Thoracic aorta (tissue), 2 donors: Measurements from ENCODE around the gene HINT2. TPM values are rescaled to one million over a fixed set of nuclear protein-coding genes. Genes with fewer than 3 reads are reported as not detected.

Experiments used
- ATAC-seq: fragments of 150-250 bp; one replicate; pipeline ENCODE4 v1.8.0; 2017; ENCODE audit warnings: low read depth; ENCODE audit not compliant: insufficient number of reproducible peaks, low FRiP score
- DNase-seq: peaks from one replicate; pipeline ENCODE4 v3.0.0-alpha.2; 2020; ENCODE audit warnings: low spot score
- H3K27ac ChIP-seq, 2 donors: fragments of 200-600 bp; sonication (generic); 1 replicate in 1 of 2; 2 replicates in 1 of 2; pipeline ENCODE4 v1.5.1; 2016; ENCODE audit warnings: mild to moderate bottlenecking in 2 of 2, moderate library complexity in 2 of 2
- H3K27me3 ChIP-seq: fragments of 200-600 bp; sonication (generic); replicated peaks from 2 replicates; pipeline ENCODE4 v1.6.0; 2016; ENCODE audit warnings: mild to moderate bottlenecking; ENCODE audit not compliant: insufficient read depth
- H3K36me3 ChIP-seq: fragments of 200-600 bp; sonication (generic); one replicate; pipeline ENCODE4 v1.5.1; 2016
- H3K4me1 ChIP-seq, 2 donors: fragments of 200-600 bp; sonication (generic); 1 replicate in 1 of 2; 2 replicates in 1 of 2; pipeline versions ENCODE4 v1.5.1 to v1.6.0; 2016; ENCODE audit warnings: low read depth in 2 of 2, mild to moderate bottlenecking in 1 of 2; ENCODE audit not compliant: control insufficient read depth in 1 of 2
- H3K4me3 ChIP-seq: fragments of 200-600 bp; sonication (generic); 2 replicates; pipeline ENCODE4 v1.5.1; 2016; ENCODE audit warnings: mild to moderate bottlenecking
- H3K9me3 ChIP-seq: fragments of 200-600 bp; sonication (generic); 2 replicates; pipeline ENCODE4 v1.5.1; 2016
- total RNA-seq, 2 donors: library from RNA; depleted of rRNA; stranded (reverse); fragments of >200 nt; gene quantifications; one replicate each; pipeline versions ENCODE4 v1.1.0 to v1.2.3, GENCODE V29; 2016
- TF ChIP-seq, protein P1 (sequence below): fragments of 200-600 bp; sonication (generic); IDR thresholded peaks from one replicate; pipeline ENCODE4 v1.5.1; 2019; ENCODE audit warnings: antibody characterized with exemption

The HINT2 gene
- total RNA-seq, 2 donors from 2014 or later: 18.4 to 45.4 TPM

DNA sequence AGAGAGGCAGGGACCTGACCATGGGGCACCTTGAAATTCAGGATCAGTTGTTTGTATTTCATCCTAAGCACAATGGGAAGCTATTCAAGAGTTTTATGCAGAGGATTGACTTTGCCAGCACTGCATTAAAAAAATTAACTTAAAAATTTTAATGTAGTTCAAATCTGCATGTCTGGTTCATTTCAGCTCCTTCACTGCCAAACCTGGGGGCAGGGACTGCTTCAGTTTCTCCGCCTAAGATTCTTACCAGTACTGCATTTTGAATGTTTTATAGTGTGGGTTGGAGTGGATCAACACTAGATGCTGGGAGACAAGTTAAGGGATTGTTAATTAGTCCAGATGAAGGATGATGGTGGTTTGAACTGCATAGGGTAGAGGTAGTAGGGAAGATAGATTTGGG is 45.1 kb downstream of the HINT2 start:
- ATAC-seq (no peak), DNase-seq (no peak)
- Histone ChIP-seq H3K27ac (no peak overlapping the region), H3K9me3 (no peaks in the 10 kb centered on the region), H3K4me3 (no peak overlapping the region), H3K27me3 (no peaks in the 10 kb centered on the region), H3K36me3 (no peaks in the 10 kb centered on the region), H3K4me1 (peaks cover 11 to 25% of the 10 kb centered on the region in 2 donors)
- TF ChIP-seq, protein P1, sequence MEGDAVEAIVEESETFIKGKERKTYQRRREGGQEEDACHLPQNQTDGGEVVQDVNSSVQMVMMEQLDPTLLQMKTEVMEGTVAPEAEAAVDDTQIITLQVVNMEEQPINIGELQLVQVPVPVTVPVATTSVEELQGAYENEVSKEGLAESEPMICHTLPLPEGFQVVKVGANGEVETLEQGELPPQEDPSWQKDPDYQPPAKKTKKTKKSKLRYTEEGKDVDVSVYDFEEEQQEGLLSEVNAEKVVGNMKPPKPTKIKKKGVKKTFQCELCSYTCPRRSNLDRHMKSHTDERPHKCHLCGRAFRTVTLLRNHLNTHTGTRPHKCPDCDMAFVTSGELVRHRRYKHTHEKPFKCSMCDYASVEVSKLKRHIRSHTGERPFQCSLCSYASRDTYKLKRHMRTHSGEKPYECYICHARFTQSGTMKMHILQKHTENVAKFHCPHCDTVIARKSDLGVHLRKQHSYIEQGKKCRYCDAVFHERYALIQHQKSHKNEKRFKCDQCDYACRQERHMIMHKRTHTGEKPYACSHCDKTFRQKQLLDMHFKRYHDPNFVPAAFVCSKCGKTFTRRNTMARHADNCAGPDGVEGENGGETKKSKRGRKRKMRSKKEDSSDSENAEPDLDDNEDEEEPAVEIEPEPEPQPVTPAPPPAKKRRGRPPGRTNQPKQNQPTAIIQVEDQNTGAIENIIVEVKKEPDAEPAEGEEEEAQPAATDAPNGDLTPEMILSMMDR: no peak

DNA sequence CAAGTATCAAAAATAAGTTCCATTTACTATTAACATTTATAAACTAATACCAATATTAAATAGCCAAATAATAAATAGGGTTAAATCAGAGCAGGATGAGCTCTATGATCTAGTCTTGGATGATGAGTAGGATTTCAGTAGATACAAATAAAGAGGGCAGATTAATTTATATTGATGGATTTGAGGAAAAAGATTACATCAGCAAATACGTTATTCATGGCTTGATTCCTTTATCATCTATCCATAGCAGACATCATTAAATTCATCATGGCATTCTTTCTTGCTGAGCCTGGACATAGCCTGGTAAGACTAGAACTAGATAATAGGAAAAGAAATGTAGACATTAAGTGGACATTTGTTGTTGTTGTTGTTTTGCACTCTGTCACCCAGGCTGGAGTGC is 47.4 kb downstream of the HINT2 start:
- no peak for DNase-seq
- Histone ChIP-seq H3K9me3 (no peaks in the 10 kb centered on the region), H3K36me3 (no peaks in the 10 kb centered on the region), H3K4me3 (no peak overlapping the region), H3K27me3 (no peaks in the 10 kb centered on the region), H3K27ac (no peak overlapping the region), H3K4me1 (peaks cover 11 to 25% of the 10 kb centered on the region in 2 donors)
- ATAC-seq: no peak
- TF ChIP-seq, protein P1: no peak

DNA sequence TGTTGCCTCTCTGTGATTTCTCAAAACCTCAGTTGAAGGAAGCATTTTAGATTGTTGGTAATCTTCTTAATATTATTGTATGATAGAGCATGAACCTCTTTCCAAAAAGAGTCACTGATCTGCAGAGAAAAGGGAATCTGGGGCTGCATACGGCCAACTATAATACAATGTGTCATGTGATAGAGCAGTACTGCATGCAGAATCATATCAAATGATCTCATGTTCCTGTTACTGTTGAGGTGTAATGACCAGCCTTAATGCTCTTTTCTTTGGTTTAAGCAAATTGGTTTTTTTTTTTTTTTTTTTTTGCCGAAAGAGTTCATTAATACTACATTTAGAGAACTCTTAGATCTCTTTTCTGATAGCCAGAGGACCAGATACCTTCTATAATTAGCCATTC is 47.8 kb downstream of the HINT2 start:
- no peaks in the 10 kb centered on the region for H3K9me3 ChIP-seq

DNA sequence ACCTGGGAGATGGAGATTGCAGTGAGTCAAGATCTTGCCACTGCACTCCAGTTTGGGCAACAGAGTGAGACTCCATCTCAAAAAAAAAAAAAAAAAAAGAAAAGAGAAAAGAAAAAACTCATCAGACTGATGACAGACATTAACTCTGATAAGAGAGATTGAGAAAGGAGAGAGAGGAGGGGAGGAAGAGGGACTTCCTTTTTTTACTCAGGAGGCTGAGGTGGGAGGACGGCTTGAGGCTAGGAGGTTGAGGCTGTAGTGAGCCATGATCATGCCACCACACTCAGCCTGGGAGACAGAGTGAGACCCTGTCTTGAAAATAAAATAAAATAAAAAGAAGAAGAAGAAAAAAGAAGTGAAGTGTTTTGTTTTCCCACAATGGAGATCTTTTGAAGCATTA is 51.0 kb downstream of the HINT2 start:
- H3K4me3 ChIP-seq: no peak overlapping the region
- H3K27ac ChIP-seq: no peak overlapping the region
- H3K36me3 ChIP-seq: no peaks in the 10 kb centered on the region
- no peaks in the 10 kb centered on the region for H3K9me3 ChIP-seq
- TF ChIP-seq, protein P1: no peak
- no peak for ATAC-seq
- peaks cover 5 to 26% of the 10 kb centered on the region in 2 donors for H3K4me1 ChIP-seq
- no peaks in the 10 kb centered on the region for H3K27me3 ChIP-seq
- no peak for DNase-seq

More for the DNA sequence above, 47.8 kb downstream of the HINT2 start:
- no peak for ATAC-seq
- H3K27ac ChIP-seq: no peak overlapping the region
- no peaks in the 10 kb centered on the region for H3K27me3 ChIP-seq
- H3K36me3 ChIP-seq: no peaks in the 10 kb centered on the region
- H3K4me3 ChIP-seq: no peak overlapping the region
- peaks cover 11 to 23% of the 10 kb centered on the region in 2 donors for H3K4me1 ChIP-seq
- DNase-seq: no peak
- TF ChIP-seq, protein P1: no peak

DNA sequence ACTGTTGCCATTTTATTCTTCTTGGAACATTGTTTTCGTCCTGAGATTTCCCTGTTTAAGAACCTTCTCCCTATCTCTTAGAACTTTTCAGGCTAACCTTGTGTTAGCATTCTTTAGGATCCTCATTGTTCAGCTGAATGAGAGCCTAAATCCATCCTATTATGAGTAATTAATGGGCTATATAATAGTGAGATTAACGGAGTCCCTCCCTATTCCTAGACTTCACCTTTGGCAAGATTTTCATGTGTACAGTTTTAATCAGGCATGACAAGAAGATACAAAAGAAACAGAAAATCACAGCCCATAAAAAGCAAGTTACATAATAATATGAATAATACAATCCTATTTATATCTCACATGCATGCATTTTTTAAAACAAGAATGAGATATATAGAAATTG is 51.7 kb downstream of the HINT2 start:
- ATAC-seq: no peak
- H3K27ac ChIP-seq: no peak overlapping the region
- no peaks in the 10 kb centered on the region for H3K27me3 ChIP-seq
- no peaks in the 10 kb centered on the region for H3K36me3 ChIP-seq
- H3K4me1 ChIP-seq: peaks cover 8 to 32% of the 10 kb centered on the region in 2 donors
- no peaks in the 10 kb centered on the region for H3K9me3 ChIP-seq
- DNase-seq: no peak
- H3K4me3 ChIP-seq: no peak overlapping the region
- TF ChIP-seq, protein P1: no peak

Other genes starting within 250 kb of the HINT2 start
- 10 to 100 TPM; 64.5 to 69.9 TPM for gene TESK1, start 209.8 kb downstream of the HINT2 start, total RNA-seq
- 1 to 10 TPM; 2.2 to 9.9 TPM for gene CD72, start 196.6 kb downstream of the HINT2 start, total RNA-seq
- under 1 TPM in 1 of 2 donors, not detected in 1; 0.68 TPM for gene SIT1, start 164.1 kb downstream of the HINT2 start, total RNA-seq
- 1,000 to 10,000 TPM; 1,550 to 5,543 TPM for gene RMRP, start 157.0 kb downstream of the HINT2 start, total RNA-seq
- gene CCDC107, start 156.8 kb downstream of the HINT2 start, total RNA-seq: 10 to 100 TPM; 75.2 to 92.2 TPM
- gene ARHGEF39, start 149.8 kb downstream of the HINT2 start, total RNA-seq: 1 to 10 TPM in 1 of 2 donors, under 1 TPM in 1; 0.54 to 1.2 TPM
- 10 to 100 TPM in 1 of 2 donors, not detected in 1; 10.7 TPM for gene CA9, start 141.1 kb downstream of the HINT2 start, total RNA-seq
- 1,000 to 10,000 TPM; 4,158 to 5,700 TPM for gene TPM2, start 125.1 kb downstream of the HINT2 start, total RNA-seq
- 1,000 to 10,000 TPM in 1 of 2 donors, 100 to 1,000 TPM in 1; 889 to 1,019 TPM for gene TLN1, start 82.8 kb downstream of the HINT2 start, total RNA-seq
- 10 to 100 TPM; 46.0 to 62.4 TPM for gene CREB3, start 82.4 kb downstream of the HINT2 start, total RNA-seq
- 100 to 1,000 TPM in 1 of 2 donors, 10 to 100 TPM in 1; 75.8 to 115 TPM for gene GBA2, start 65.8 kb downstream of the HINT2 start, total RNA-seq
- 10 to 100 TPM; 23.0 to 24.5 TPM for gene RGP1, start 65.8 kb downstream of the HINT2 start, total RNA-seq
- not detected for gene MSMP, start 60.8 kb downstream of the HINT2 start, total RNA-seq
- gene NPR2, start 23.5 kb downstream of the HINT2 start, total RNA-seq: 10 to 100 TPM; 30.8 to 38.2 TPM
- gene SPAG8, start 2.8 kb downstream of the HINT2 start, total RNA-seq: 1 to 10 TPM in 1 of 2 donors, under 1 TPM in 1; 0.21 to 5.7 TPM
- not detected for gene FAM221B, start 13.7 kb upstream of the HINT2 start, total RNA-seq
- gene TMEM8B, start 14.2 kb upstream of the HINT2 start, total RNA-seq: 10 to 100 TPM; 14.6 to 24.2 TPM
- gene OR13J1, start 55.4 kb upstream of the HINT2 start, total RNA-seq: not detected
- gene HRCT1, start 91.2 kb upstream of the HINT2 start, total RNA-seq: 10 to 100 TPM; 20.4 to 23.6 TPM
- gene SPAAR, start 94.4 kb upstream of the HINT2 start, total RNA-seq: 1 to 10 TPM; 3.2 to 4.9 TPM
- gene OR2S2, start 143.1 kb upstream of the HINT2 start, total RNA-seq: not detected
- 10 to 100 TPM; 19.8 to 30.5 TPM for gene RECK, start 221.9 kb upstream of the HINT2 start, total RNA-seq